ENCODE data around the gene SETD2.
"Not testable (repeated sequence)": the region's sequence is repeated elsewhere in the genome, so short reads cannot be mapped to it uniquely, and the experiment has no call there.

SETD2 gene, protein sequence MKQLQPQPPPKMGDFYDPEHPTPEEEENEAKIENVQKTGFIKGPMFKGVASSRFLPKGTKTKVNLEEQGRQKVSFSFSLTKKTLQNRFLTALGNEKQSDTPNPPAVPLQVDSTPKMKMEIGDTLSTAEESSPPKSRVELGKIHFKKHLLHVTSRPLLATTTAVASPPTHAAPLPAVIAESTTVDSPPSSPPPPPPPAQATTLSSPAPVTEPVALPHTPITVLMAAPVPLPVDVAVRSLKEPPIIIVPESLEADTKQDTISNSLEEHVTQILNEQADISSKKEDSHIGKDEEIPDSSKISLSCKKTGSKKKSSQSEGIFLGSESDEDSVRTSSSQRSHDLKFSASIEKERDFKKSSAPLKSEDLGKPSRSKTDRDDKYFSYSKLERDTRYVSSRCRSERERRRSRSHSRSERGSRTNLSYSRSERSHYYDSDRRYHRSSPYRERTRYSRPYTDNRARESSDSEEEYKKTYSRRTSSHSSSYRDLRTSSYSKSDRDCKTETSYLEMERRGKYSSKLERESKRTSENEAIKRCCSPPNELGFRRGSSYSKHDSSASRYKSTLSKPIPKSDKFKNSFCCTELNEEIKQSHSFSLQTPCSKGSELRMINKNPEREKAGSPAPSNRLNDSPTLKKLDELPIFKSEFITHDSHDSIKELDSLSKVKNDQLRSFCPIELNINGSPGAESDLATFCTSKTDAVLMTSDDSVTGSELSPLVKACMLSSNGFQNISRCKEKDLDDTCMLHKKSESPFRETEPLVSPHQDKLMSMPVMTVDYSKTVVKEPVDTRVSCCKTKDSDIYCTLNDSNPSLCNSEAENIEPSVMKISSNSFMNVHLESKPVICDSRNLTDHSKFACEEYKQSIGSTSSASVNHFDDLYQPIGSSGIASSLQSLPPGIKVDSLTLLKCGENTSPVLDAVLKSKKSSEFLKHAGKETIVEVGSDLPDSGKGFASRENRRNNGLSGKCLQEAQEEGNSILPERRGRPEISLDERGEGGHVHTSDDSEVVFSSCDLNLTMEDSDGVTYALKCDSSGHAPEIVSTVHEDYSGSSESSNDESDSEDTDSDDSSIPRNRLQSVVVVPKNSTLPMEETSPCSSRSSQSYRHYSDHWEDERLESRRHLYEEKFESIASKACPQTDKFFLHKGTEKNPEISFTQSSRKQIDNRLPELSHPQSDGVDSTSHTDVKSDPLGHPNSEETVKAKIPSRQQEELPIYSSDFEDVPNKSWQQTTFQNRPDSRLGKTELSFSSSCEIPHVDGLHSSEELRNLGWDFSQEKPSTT (N-terminal part only)

DNA sequence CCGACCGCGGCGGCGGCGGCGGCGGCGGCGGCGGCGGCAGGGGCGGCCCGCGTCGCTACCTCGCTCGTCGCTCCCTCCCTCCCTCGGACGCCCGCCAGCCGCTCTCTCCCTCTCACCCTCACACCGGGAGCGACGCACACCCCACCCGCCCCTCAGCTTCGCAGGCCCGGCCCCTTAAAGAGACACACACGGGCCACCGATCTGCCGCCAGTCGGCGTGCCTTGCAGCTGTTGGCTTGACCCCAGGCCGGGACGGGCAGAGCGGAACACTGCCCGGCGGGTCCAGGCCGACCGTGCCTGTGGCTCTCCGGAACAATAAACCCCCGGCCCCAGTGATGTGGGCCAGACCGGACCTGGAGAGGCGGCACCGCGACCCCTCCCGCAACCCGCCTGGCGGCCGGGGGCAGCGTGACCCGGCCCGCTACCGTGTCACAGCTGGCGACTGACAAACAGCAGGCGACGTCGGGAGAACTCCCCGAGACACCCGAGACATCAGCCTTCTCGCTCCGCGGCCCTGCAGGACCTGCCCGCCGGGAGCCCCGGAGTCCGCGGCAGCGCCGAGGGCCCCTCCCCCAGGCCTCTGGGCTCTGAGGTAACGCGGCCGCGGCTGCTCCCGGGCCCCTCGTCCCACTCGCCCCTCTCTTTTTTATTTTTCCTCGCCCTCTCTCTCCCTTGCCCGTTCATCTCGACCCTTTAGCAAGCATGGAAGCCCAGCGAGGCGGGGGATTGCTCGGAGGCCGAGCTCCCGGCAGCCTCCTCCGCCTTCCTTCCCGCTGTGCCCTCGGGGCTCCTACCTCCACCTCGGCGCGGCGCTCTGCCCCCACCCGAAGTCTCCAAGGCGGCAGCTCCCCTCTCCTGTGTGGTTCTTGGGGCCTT lies at the start of gene SETD2:
TSS of gene SETD2 (minus strand) at position 107 of the 875 bp plus-strand sequence. CDS start 189 bp downstream, outside the sequence.
- Mint-ChIP-seq H3K27ac (peak within 1 kb of the TSS; percentile 100), H3K4me1 (ENCODE audit: low read depth) (peaks cover 34% of the 10 kb centered on the region), H3K9me3 (no peaks in the 10 kb centered on the region), H3K4me3 (peak within 1 kb of the TSS; percentile 98), H3K27me3 (ENCODE audit: low read depth) (no peaks in the 10 kb centered on the region), H3K36me3 (ENCODE audit: low read depth) (peaks cover 17% of the 10 kb centered on the region)

GRCh38 chr3:47210863-47211405 lies 47.0 kb upstream of the SETD2 start:
- H3K36me3 Mint-ChIP-seq (ENCODE audit: low read depth) = no peaks in the 10 kb centered on the region
- no peaks in the 10 kb centered on the region for H3K4me1 Mint-ChIP-seq (ENCODE audit: low read depth)
- H3K9me3 Mint-ChIP-seq = no peaks in the 10 kb centered on the region
- no peak overlapping the region for H3K27ac Mint-ChIP-seq
- no peak overlapping the region for H3K4me3 Mint-ChIP-seq
- no peaks in the 10 kb centered on the region for H3K27me3 Mint-ChIP-seq (ENCODE audit: low read depth)

DNA sequence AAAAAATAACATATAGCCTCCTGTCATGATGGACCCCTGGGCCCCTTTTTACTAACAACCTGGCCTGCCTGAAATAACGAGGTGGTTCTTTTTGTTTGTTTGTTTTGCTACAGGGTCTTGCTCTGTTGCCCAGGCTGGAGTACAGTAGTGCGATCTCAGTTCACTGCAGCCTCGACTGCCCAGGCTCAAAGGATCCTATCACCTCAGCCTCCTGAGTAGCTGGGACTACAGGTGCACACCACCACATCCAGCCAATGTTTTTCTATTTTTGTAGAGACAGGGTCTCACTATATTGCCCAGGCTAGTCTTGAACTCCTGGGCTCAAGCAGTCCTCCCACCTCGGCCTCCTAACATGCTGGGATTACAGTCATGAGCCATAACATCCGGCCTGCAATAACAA lies 42.1 kb upstream of the SETD2 start:
- H3K36me3 Mint-ChIP-seq (ENCODE audit: low read depth); H3K27ac Mint-ChIP-seq; H3K4me1 Mint-ChIP-seq (ENCODE audit: low read depth); H3K4me3 Mint-ChIP-seq; H3K9me3 Mint-ChIP-seq; H3K27me3 Mint-ChIP-seq (ENCODE audit: low read depth): not testable (repeated sequence)

GRCh38 chr3:47204875-47205274 lies 41.0 kb upstream of the SETD2 start:
- H3K9me3 Mint-ChIP-seq = no peaks in the 10 kb centered on the region
- no peaks in the 10 kb centered on the region for H3K27me3 Mint-ChIP-seq (ENCODE audit: low read depth)
- no peak overlapping the region for H3K27ac Mint-ChIP-seq
- H3K4me3 Mint-ChIP-seq = no peak overlapping the region
- H3K36me3 Mint-ChIP-seq (ENCODE audit: low read depth) = no peaks in the 10 kb centered on the region
- no peaks in the 10 kb centered on the region for H3K4me1 Mint-ChIP-seq (ENCODE audit: low read depth)

GRCh38 chr3:47202542-47202941 lies 38.6 kb upstream of the SETD2 start:
- H3K4me3 Mint-ChIP-seq = no peak overlapping the region
- H3K9me3 Mint-ChIP-seq = no peaks in the 10 kb centered on the region
- no peaks in the 10 kb centered on the region for H3K36me3 Mint-ChIP-seq (ENCODE audit: low read depth)
- no peak overlapping the region for H3K27ac Mint-ChIP-seq
- H3K4me1 Mint-ChIP-seq (ENCODE audit: low read depth) = no peaks in the 10 kb centered on the region
- no peaks in the 10 kb centered on the region for H3K27me3 Mint-ChIP-seq (ENCODE audit: low read depth)

DNA sequence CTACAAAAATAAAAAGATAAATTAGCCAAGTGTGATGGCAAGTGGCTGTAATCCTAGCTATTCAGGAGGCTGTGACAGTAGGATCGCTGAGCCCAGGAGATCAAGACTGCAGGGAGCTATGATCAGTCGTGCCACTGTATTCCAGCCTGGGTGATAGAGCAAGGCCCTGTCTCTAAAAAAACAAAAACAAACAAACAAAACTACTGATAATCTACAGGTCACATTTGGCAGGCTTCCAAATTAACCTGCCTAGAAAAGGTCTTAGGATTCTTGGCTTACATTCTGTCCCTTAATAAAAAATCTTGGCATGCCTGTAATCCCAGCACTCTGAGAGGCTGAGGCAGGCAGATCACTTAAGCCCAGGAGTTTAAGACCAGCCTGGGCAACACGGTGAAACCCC lies 33.4 kb upstream of the SETD2 start:
- Mint-ChIP-seq H3K27me3 (ENCODE audit: low read depth) (no peaks in the 10 kb centered on the region), H3K4me3 (no peak overlapping the region), H3K9me3 (no peaks in the 10 kb centered on the region), H3K36me3 (ENCODE audit: low read depth) (peaks cover 6% of the 10 kb centered on the region), H3K4me1 (ENCODE audit: low read depth) (no peaks in the 10 kb centered on the region), H3K27ac (no peak overlapping the region)

DNA sequence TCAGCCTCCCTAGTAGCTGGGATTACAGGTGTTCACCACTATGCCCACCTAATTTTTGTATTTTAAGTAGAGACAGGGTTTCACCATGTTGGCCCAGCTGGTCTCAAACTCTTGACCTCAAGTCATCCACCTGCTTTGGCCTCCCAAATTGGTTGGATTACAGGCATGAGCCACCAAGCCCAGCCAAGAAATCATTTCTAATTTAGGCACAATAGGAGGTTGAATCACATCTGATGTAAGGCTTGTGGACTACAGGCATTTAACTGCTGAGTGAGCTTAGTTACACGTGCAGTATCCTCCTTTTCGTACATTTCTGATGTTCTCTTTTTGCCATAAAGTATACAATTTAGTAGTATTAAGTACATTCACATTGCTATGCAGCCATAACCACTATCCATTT lies 31.1 kb upstream of the SETD2 start:
- H3K4me1 Mint-ChIP-seq (ENCODE audit: low read depth) = no peaks in the 10 kb centered on the region
- H3K4me3 Mint-ChIP-seq = no peak overlapping the region
- H3K36me3 Mint-ChIP-seq (ENCODE audit: low read depth) = peaks cover 6% of the 10 kb centered on the region
- H3K9me3 Mint-ChIP-seq = no peaks in the 10 kb centered on the region
- no peak overlapping the region for H3K27ac Mint-ChIP-seq
- no peaks in the 10 kb centered on the region for H3K27me3 Mint-ChIP-seq (ENCODE audit: low read depth)

GRCh38 chr3:47193871-47194859 lies 30.3 kb upstream of the SETD2 start:
- Mint-ChIP-seq H3K4me1 (ENCODE audit: low read depth) (no peaks in the 10 kb centered on the region), H3K36me3 (ENCODE audit: low read depth) (peaks cover 6% of the 10 kb centered on the region), H3K9me3 (no peaks in the 10 kb centered on the region), H3K4me3 (no peak overlapping the region), H3K27ac (no peak overlapping the region), H3K27me3 (ENCODE audit: low read depth) (no peaks in the 10 kb centered on the region)

- no peak overlapping the region for H3K4me3 Mint-ChIP-seq
- no peaks in the 10 kb centered on the region for H3K4me1 Mint-ChIP-seq (ENCODE audit: low read depth)
- no peaks in the 10 kb centered on the region for H3K36me3 Mint-ChIP-seq (ENCODE audit: low read depth)
- no peak overlapping the region for H3K27ac Mint-ChIP-seq
- no peaks in the 10 kb centered on the region for H3K9me3 Mint-ChIP-seq
- H3K27me3 Mint-ChIP-seq (ENCODE audit: low read depth) = no peaks in the 10 kb centered on the region
Measured at GRCh38 chr3:47186285-47186684, 22.4 kb upstream of the SETD2 start.

- not testable (repeated sequence) for H3K9me3 Mint-ChIP-seq; H3K4me1 Mint-ChIP-seq (ENCODE audit: low read depth); H3K27me3 Mint-ChIP-seq (ENCODE audit: low read depth); H3K27ac Mint-ChIP-seq; H3K4me3 Mint-ChIP-seq; H3K36me3 Mint-ChIP-seq (ENCODE audit: low read depth)
Measured at GRCh38 chr3:47181685-47182084, 17.8 kb upstream of the SETD2 start.

DNA sequence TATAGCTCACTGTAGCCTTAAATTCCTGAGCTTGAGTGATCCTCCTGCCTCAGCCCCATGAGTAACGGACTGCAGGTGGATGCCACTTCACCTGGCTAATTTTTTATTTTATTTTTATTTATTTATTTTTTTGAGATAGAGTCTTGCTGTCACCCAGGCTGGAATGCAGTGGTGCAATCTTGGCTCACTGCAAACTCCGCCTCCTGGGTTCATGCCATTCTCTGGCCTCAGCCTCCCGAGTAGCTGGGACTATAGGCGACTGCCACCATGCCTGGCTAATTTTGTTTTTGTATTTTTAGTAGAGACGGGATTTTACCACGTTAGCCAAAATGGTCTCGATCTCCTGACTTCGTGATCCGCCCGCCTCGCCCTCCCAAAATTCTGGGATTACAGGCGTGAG lies 16.1 kb upstream of the SETD2 start:
- not testable (repeated sequence) for H3K4me3 Mint-ChIP-seq; H3K27me3 Mint-ChIP-seq (ENCODE audit: low read depth); H3K27ac Mint-ChIP-seq; H3K9me3 Mint-ChIP-seq; H3K4me1 Mint-ChIP-seq (ENCODE audit: low read depth); H3K36me3 Mint-ChIP-seq (ENCODE audit: low read depth)

- Mint-ChIP-seq H3K36me3 (ENCODE audit: low read depth) (peaks cover 4% of the 10 kb centered on the region), H3K4me1 (ENCODE audit: low read depth) (peaks cover 2% of the 10 kb centered on the region), H3K27me3 (ENCODE audit: low read depth) (no peaks in the 10 kb centered on the region), H3K4me3 (no peak overlapping the region), H3K27ac (no peak overlapping the region), H3K9me3 (no peaks in the 10 kb centered on the region)
Measured at GRCh38 chr3:47176582-47176981, 12.7 kb upstream of the SETD2 start.
